Measurements from ENCODE around the gene ZCCHC4. TPM values are rescaled to one million over a fixed set of nuclear protein-coding genes. Genes with fewer than 3 reads are reported as not detected.

Gene ZCCHC4
- total and polyA plus RNA-seq, 2 of the 8 experiments (the other 6 are each of a cell fraction or from before 2014, with no cell fraction given): 9.8 to 12.5 TPM

- TF ChIP-seq SUZ12 (IDR thresholded peaks at IDR 0.05; ENCODE audit: low read length) (no peak), NRF1 (IDR thresholded peaks at IDR 0.05; ENCODE audit: low read depth, low read length) (no peak), POLR2A (IDR thresholded peaks at IDR 0.05; ENCODE audit: control extremely low read depth in 1 of 2, low read depth in 2 of 2, low read length in 2 of 2) (no peak), MAFK (IDR thresholded peaks at IDR 0.05; ENCODE audit: low read depth, low read length) (no peak)
Measured at GRCh38 chr4:25361253-25361652, 48.7 kb downstream of the ZCCHC4 start (continued).
